ENCODE data around the gene GMDS.

Gene GMDS

DNA sequence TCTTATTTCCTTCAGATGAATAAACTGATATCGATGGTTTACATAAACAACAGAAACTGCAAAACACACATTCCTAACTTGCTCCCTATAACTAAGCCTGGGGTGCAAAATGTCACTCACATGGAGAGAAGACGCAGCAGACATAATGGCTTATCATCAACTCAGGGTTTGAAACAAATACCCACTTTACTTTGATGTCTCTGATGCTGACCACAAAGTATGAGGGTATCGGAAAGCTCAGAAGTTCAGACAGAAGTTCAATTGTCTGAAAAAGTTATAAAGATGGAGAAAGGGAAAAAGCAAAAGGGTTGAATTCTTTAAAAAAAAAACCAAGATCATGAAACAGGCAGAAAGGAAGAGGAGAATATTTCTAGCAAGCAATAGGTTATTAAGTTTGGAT lies 533.0 kb downstream of the GMDS start:
- H3K9ac ChIP-seq (ENCODE audit: low read length) = no peak overlapping the region
- H3K36me3 ChIP-seq (ENCODE audit: insufficient read depth, low read length) = no peaks in the 10 kb centered on the region
- H3K4me3 ChIP-seq (ENCODE audit: low read depth in 1 of 2, low read length in 2 of 2) = no peak overlapping the region
- no peaks in the 10 kb centered on the region for H3K27me3 ChIP-seq (ENCODE audit: control insufficient read depth in 1 of 2, insufficient read depth in 2 of 2, low read length in 2 of 2)
- H3K9me3 ChIP-seq (ENCODE audit: low read length) = no peaks in the 10 kb centered on the region
- H3K4me1 ChIP-seq (ENCODE audit: insufficient read depth, low read length) = no peaks in the 10 kb centered on the region
- H3K27ac ChIP-seq (ENCODE audit: low read depth, low read length) = no peak overlapping the region

DNA sequence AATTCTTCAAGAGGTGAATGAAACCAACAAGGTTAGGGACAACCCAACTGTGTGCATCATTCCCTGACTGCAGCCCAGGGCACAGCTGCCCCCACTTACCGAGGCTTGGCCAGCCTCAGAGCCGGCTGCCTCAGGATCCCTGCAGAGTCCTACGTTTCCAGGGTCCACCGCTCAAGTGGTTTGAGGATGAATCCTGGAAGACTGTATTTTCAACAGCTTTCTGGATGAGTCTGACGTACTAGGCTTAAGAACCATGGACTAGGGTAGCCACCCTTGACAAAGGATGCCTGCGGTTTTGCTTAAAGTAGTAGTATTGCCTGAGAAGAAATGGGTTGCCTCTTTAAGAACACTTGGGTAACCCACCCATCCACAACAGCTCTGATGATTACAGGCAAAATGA lies 534.3 kb downstream of the GMDS start:
- Histone ChIP-seq H3K27ac (ENCODE audit: low read depth, low read length) (no peak overlapping the region), H3K4me3 (ENCODE audit: low read depth in 1 of 2, low read length in 2 of 2) (no peak overlapping the region), H3K9ac (ENCODE audit: low read length) (no peak overlapping the region), H3K27me3 (ENCODE audit: control insufficient read depth in 1 of 2, insufficient read depth in 2 of 2, low read length in 2 of 2) (no peaks in the 10 kb centered on the region), H3K4me1 (ENCODE audit: insufficient read depth, low read length) (no peaks in the 10 kb centered on the region), H3K9me3 (ENCODE audit: low read length) (no peaks in the 10 kb centered on the region), H3K36me3 (ENCODE audit: insufficient read depth, low read length) (no peaks in the 10 kb centered on the region)

GRCh38 chr6:1709234-1709641 lies 536.2 kb downstream of the GMDS start:
- Histone ChIP-seq H3K27ac (ENCODE audit: low read depth, low read length) (no peak overlapping the region), H3K9ac (ENCODE audit: low read length) (no peak overlapping the region), H3K4me1 (ENCODE audit: insufficient read depth, low read length) (no peaks in the 10 kb centered on the region), H3K4me3 (ENCODE audit: low read depth in 1 of 2, low read length in 2 of 2) (no peak overlapping the region), H3K27me3 (ENCODE audit: control insufficient read depth in 1 of 2, insufficient read depth in 2 of 2, low read length in 2 of 2) (no peaks in the 10 kb centered on the region), H3K9me3 (ENCODE audit: low read length) (no peaks in the 10 kb centered on the region), H3K36me3 (ENCODE audit: insufficient read depth, low read length) (no peaks in the 10 kb centered on the region)

GRCh38 chr6:1708820-1709219 lies 536.6 kb downstream of the GMDS start:
- no peaks in the 10 kb centered on the region for H3K9me3 ChIP-seq (ENCODE audit: low read length)
- no peak overlapping the region for H3K27ac ChIP-seq (ENCODE audit: low read depth, low read length)
- H3K9ac ChIP-seq (ENCODE audit: low read length) = no peak overlapping the region
- H3K4me1 ChIP-seq (ENCODE audit: insufficient read depth, low read length) = no peaks in the 10 kb centered on the region
- no peak overlapping the region for H3K4me3 ChIP-seq (ENCODE audit: low read depth in 1 of 2, low read length in 2 of 2)
- H3K36me3 ChIP-seq (ENCODE audit: insufficient read depth, low read length) = no peaks in the 10 kb centered on the region
- no peaks in the 10 kb centered on the region for H3K27me3 ChIP-seq (ENCODE audit: control insufficient read depth in 1 of 2, insufficient read depth in 2 of 2, low read length in 2 of 2)

DNA sequence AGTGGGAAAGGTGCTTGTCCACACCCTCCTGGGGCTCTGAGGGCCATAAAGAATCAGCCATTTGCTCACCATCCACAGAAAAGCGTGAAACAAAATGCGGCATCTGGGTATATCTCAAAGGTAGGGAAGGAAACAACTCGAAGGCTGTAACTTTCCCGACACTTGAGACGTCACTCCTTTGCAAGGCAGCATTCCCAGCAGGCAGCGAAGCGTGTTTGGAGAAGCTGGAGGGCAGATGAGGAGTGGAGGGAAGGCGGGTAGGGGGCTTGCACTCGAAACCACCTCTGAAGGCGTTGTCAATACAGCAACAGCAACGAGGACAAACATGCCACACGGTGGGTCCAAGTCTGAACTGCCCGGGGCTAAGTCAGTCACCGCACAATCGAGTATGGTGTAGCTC lies 537.3 kb downstream of the GMDS start:
- H3K36me3 ChIP-seq (ENCODE audit: insufficient read depth, low read length) = no peaks in the 10 kb centered on the region
- no peak overlapping the region for H3K27ac ChIP-seq (ENCODE audit: low read depth, low read length)
- no peaks in the 10 kb centered on the region for H3K4me1 ChIP-seq (ENCODE audit: insufficient read depth, low read length)

DNA sequence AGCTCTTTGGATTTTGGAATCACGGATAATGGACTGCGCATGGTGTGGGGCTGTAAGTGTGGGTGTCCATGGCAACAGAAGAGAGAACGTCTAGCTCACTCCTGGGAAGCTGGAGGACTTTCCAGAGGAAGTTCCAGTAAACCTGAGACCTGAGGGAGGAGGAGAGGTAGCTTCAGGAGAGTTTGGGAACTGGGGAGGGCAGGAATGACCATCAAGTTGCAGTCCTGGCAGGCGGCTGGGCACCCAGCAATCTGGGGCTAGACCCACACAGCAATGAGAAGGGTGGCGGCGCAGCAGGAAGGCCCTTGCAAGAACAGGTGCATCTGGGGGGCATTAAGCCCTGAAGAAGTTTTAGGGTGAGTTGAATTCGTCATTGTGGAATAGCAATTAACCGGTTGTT lies 539.8 kb downstream of the GMDS start:
- no peaks in the 10 kb centered on the region for H3K9me3 ChIP-seq (ENCODE audit: low read length)
- peaks cover 10% of the 10 kb centered on the region for H3K4me1 ChIP-seq (ENCODE audit: insufficient read depth, low read length)
- H3K27ac ChIP-seq (ENCODE audit: low read depth, low read length) = no peak overlapping the region

More for the DNA sequence above, 537.3 kb downstream of the GMDS start:
- no peak overlapping the region for H3K4me3 ChIP-seq (ENCODE audit: low read depth in 1 of 2, low read length in 2 of 2)
- no peaks in the 10 kb centered on the region for H3K9me3 ChIP-seq (ENCODE audit: low read length)
- H3K9ac ChIP-seq (ENCODE audit: low read length) = no peak overlapping the region
- no peaks in the 10 kb centered on the region for H3K27me3 ChIP-seq (ENCODE audit: control insufficient read depth in 1 of 2, insufficient read depth in 2 of 2, low read length in 2 of 2)

GRCh38 chr6:1705183-1705582 lies 540.2 kb downstream of the GMDS start:
- peaks cover 10% of the 10 kb centered on the region for H3K4me1 ChIP-seq (ENCODE audit: insufficient read depth, low read length)
- no peaks in the 10 kb centered on the region for H3K36me3 ChIP-seq (ENCODE audit: insufficient read depth, low read length)
- no peak overlapping the region for H3K9ac ChIP-seq (ENCODE audit: low read length)
- no peaks in the 10 kb centered on the region for H3K27me3 ChIP-seq (ENCODE audit: control insufficient read depth in 1 of 2, insufficient read depth in 2 of 2, low read length in 2 of 2)
- no peak overlapping the region for H3K27ac ChIP-seq (ENCODE audit: low read depth, low read length)
- no peaks in the 10 kb centered on the region for H3K9me3 ChIP-seq (ENCODE audit: low read length)
- H3K4me3 ChIP-seq (ENCODE audit: low read depth in 1 of 2, low read length in 2 of 2) = no peak overlapping the region

More for the DNA sequence above, 539.8 kb downstream of the GMDS start:
- Histone ChIP-seq H3K9ac (ENCODE audit: low read length) (no peak overlapping the region), H3K27me3 (ENCODE audit: control insufficient read depth in 1 of 2, insufficient read depth in 2 of 2, low read length in 2 of 2) (no peaks in the 10 kb centered on the region), H3K4me3 (ENCODE audit: low read depth in 1 of 2, low read length in 2 of 2) (no peak overlapping the region), H3K36me3 (ENCODE audit: insufficient read depth, low read length) (no peaks in the 10 kb centered on the region)

- no peaks in the 10 kb centered on the region for H3K36me3 ChIP-seq (ENCODE audit: insufficient read depth, low read length)
- H3K9me3 ChIP-seq (ENCODE audit: low read length) = no peaks in the 10 kb centered on the region
- H3K4me1 ChIP-seq (ENCODE audit: insufficient read depth, low read length) = peaks cover 10% of the 10 kb centered on the region
- H3K9ac ChIP-seq (ENCODE audit: low read length) = no peak overlapping the region
- H3K27ac ChIP-seq (ENCODE audit: low read depth, low read length) = no peak overlapping the region
- H3K4me3 ChIP-seq (ENCODE audit: low read depth in 1 of 2, low read length in 2 of 2) = no peak overlapping the region
- no peaks in the 10 kb centered on the region for H3K27me3 ChIP-seq (ENCODE audit: control insufficient read depth in 1 of 2, insufficient read depth in 2 of 2, low read length in 2 of 2)
Measured at GRCh38 chr6:1704711-1705110, 540.7 kb downstream of the GMDS start.

DNA sequence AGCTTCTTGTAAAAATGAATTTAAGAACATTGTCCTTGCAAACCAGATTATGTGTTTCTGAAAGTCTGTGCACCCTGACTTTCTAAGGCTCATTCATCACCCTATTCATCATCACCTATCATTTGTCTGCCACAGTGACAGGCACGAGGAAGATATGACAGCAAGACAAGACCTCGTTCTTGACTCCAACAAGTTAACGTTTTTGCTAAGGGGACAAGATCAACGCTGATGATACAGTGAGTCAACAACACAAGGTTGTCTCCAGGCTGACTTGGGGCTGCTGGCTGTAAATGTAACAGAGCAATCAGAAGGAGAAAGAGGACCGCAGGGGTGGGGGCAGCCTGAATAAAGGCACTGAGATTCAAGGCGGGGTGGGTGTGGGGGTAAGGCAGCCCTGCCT lies 541.5 kb downstream of the GMDS start:
- Histone ChIP-seq H3K36me3 (ENCODE audit: insufficient read depth, low read length) (no peaks in the 10 kb centered on the region), H3K27ac (ENCODE audit: low read depth, low read length) (no peak overlapping the region)

GRCh38 chr6:1703091-1703855 lies 542.1 kb downstream of the GMDS start:
- H3K4me1 ChIP-seq (ENCODE audit: insufficient read depth, low read length) = peaks cover 10% of the 10 kb centered on the region
- H3K4me3 ChIP-seq (ENCODE audit: low read depth in 1 of 2, low read length in 2 of 2) = no peak overlapping the region
- no peaks in the 10 kb centered on the region for H3K9me3 ChIP-seq (ENCODE audit: low read length)
- no peak overlapping the region for H3K9ac ChIP-seq (ENCODE audit: low read length)
- no peaks in the 10 kb centered on the region for H3K27me3 ChIP-seq (ENCODE audit: control insufficient read depth in 1 of 2, insufficient read depth in 2 of 2, low read length in 2 of 2)
- no peaks in the 10 kb centered on the region for H3K36me3 ChIP-seq (ENCODE audit: insufficient read depth, low read length)
- H3K27ac ChIP-seq (ENCODE audit: low read depth, low read length) = no peak overlapping the region

More for the DNA sequence above, 541.5 kb downstream of the GMDS start:
- no peak overlapping the region for H3K4me3 ChIP-seq (ENCODE audit: low read depth in 1 of 2, low read length in 2 of 2)
- H3K9me3 ChIP-seq (ENCODE audit: low read length) = no peaks in the 10 kb centered on the region
- no peaks in the 10 kb centered on the region for H3K27me3 ChIP-seq (ENCODE audit: control insufficient read depth in 1 of 2, insufficient read depth in 2 of 2, low read length in 2 of 2)
- H3K4me1 ChIP-seq (ENCODE audit: insufficient read depth, low read length) = peaks cover 10% of the 10 kb centered on the region
- no peak overlapping the region for H3K9ac ChIP-seq (ENCODE audit: low read length)

DNA sequence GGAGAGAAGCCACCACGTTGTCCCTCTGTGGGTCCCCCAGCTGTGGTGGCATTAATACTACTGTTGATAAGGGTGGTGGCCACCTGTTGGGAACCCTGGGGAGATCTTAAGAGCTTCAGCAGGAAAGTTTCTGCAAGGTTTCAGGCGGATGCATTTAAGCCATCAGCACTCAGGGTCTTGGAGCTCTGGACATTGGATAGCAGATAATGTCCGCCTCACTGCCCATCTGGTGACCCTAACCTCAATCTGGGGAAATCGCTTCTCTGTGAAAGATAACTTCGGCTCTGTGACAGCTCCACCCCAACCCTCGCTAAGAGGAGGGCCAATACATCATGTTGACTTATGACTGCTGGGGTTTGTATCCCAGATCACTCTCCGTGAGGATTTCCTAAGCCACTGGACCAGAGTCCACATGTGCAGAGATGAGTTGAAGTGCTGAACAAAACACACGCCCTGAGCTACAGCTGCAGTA lies 542.8 kb downstream of the GMDS start:
- Histone ChIP-seq H3K36me3 (ENCODE audit: insufficient read depth, low read length) (no peaks in the 10 kb centered on the region), H3K27ac (ENCODE audit: low read depth, low read length) (no peak overlapping the region), H3K9ac (ENCODE audit: low read length) (no peak overlapping the region), H3K9me3 (ENCODE audit: low read length) (no peaks in the 10 kb centered on the region), H3K4me3 (ENCODE audit: low read depth in 1 of 2, low read length in 2 of 2) (peak overlapping the region in 1 of 2 donors; percentile 31), H3K27me3 (ENCODE audit: control insufficient read depth in 1 of 2, insufficient read depth in 2 of 2, low read length in 2 of 2) (no peaks in the 10 kb centered on the region), H3K4me1 (ENCODE audit: insufficient read depth, low read length) (peaks cover 10% of the 10 kb centered on the region)

Measured in muscle layer of colon (tissue), 2 donors.